Measurements from ENCODE around the gene FHOD3. TPM values are rescaled to one million over a fixed set of nuclear protein-coding genes. Genes with fewer than 3 reads are reported as not detected.

Gene FHOD3
- total RNA-seq, 1 donor from 2014 or later, result 5.9 TPM

GRCh38 chr18:36655074-36655473, 357.6 kb downstream of the FHOD3 start:
- TF ChIP-seq CTCF (IDR thresholded peaks at IDR 0.05; ENCODE audit: insufficient read depth, low read depth, low read length) (no peak), EZH2 (IDR thresholded peaks at IDR 0.05; ENCODE audit: insufficient read depth, low read length) (no peak)
- no peaks in the 10 kb centered on the region for H3K36me3 ChIP-seq (ENCODE audit: insufficient read depth, low read length)
- no peak for FAIRE-seq
- no peaks in the 10 kb centered on the region for H3K9me3 ChIP-seq (ENCODE audit: insufficient read depth, low read depth, low read length)
- no peak overlapping the region for H3K9ac ChIP-seq (ENCODE audit: low read length)
- H3K4me3 Mint-ChIP-seq (ENCODE audit: unreplicated experiment), result no peak overlapping the region
- H3K4me2 ChIP-seq (ENCODE audit: low read length), result no peak overlapping the region
- H3K27ac Mint-ChIP-seq (ENCODE audit: unreplicated experiment), result no peak overlapping the region
- no peaks in the 10 kb centered on the region for H4K20me1 ChIP-seq (ENCODE audit: insufficient read depth, low read length)
- DNase-seq (ENCODE audit: low read depth), result peak; percentile 36
- H3K4me1 Mint-ChIP-seq (ENCODE audit: low read depth, unreplicated experiment), result peaks cover 12% of the 10 kb centered on the region
- no peaks in the 10 kb centered on the region for H3K27me3 ChIP-seq (ENCODE audit: insufficient read depth, low read length)
- H3K9me3 Mint-ChIP-seq (ENCODE audit: unreplicated experiment), result no peaks in the 10 kb centered on the region
- H3K4me1 ChIP-seq (ENCODE audit: insufficient read depth, low read length), result no peaks in the 10 kb centered on the region
- no peaks in the 10 kb centered on the region for H3K36me3 Mint-ChIP-seq (ENCODE audit: low read depth, unreplicated experiment)
- H3K27me3 Mint-ChIP-seq (ENCODE audit: low read depth, unreplicated experiment), result peaks cover 5% of the 10 kb centered on the region
- H2AFZ ChIP-seq (ENCODE audit: low read depth, low read length), result no peak overlapping the region
- no peaks in the 10 kb centered on the region for H3K79me2 ChIP-seq (ENCODE audit: insufficient read depth, low read length)
- no peak overlapping the region for H3K4me3 ChIP-seq (ENCODE audit: insufficient read depth, low read depth, low read length)
- no peak overlapping the region for H3K27ac ChIP-seq (ENCODE audit: low read depth, low read length)

- no peak overlapping the region for H3K27ac ChIP-seq (ENCODE audit: low read depth, low read length)
- H3K4me3 ChIP-seq (ENCODE audit: insufficient read depth, low read depth, low read length), result no peak overlapping the region
- H3K27me3 Mint-ChIP-seq (ENCODE audit: low read depth, unreplicated experiment), result peaks cover 8% of the 10 kb centered on the region
- no peaks in the 10 kb centered on the region for H3K36me3 ChIP-seq (ENCODE audit: insufficient read depth, low read length)
- H3K36me3 Mint-ChIP-seq (ENCODE audit: low read depth, unreplicated experiment), result no peaks in the 10 kb centered on the region
- peaks cover 12% of the 10 kb centered on the region for H3K4me1 Mint-ChIP-seq (ENCODE audit: low read depth, unreplicated experiment)
- FAIRE-seq, result no peak
- no peaks in the 10 kb centered on the region for H3K9me3 Mint-ChIP-seq (ENCODE audit: unreplicated experiment)
- H3K4me2 ChIP-seq (ENCODE audit: low read length), result no peak overlapping the region
- no peaks in the 10 kb centered on the region for H3K79me2 ChIP-seq (ENCODE audit: insufficient read depth, low read length)
- no peaks in the 10 kb centered on the region for H3K4me1 ChIP-seq (ENCODE audit: insufficient read depth, low read length)
- no peak for DNase-seq (ENCODE audit: low read depth)
- H3K9me3 ChIP-seq (ENCODE audit: insufficient read depth, low read depth, low read length), result no peaks in the 10 kb centered on the region
- H3K4me3 Mint-ChIP-seq (ENCODE audit: unreplicated experiment), result no peak overlapping the region
- H2AFZ ChIP-seq (ENCODE audit: low read depth, low read length), result no peak overlapping the region
- no peak overlapping the region for H3K9ac ChIP-seq (ENCODE audit: low read length)
- TF ChIP-seq EZH2 (IDR thresholded peaks at IDR 0.05; ENCODE audit: insufficient read depth, low read length) (no peak), CTCF (IDR thresholded peaks at IDR 0.05; ENCODE audit: insufficient read depth, low read depth, low read length) (no peak)
- H3K27me3 ChIP-seq (ENCODE audit: insufficient read depth, low read length), result no peaks in the 10 kb centered on the region
- H4K20me1 ChIP-seq (ENCODE audit: insufficient read depth, low read length), result no peaks in the 10 kb centered on the region
- peak overlapping the region; percentile 7 for H3K27ac Mint-ChIP-seq (ENCODE audit: unreplicated experiment)
These were observed 358.4 kb downstream of the FHOD3 start for GRCh38 chr18:36655930-36656329.

GRCh38 chr18:36658611-36659010, 361.1 kb downstream of the FHOD3 start:
- TF ChIP-seq CTCF (IDR thresholded peaks at IDR 0.05; ENCODE audit: insufficient read depth, low read depth, low read length), result no peak
- TF ChIP-seq EZH2 (IDR thresholded peaks at IDR 0.05; ENCODE audit: insufficient read depth, low read length), result no peak
- no peak overlapping the region for H3K27ac Mint-ChIP-seq (ENCODE audit: unreplicated experiment)
- no peak overlapping the region for H3K4me3 Mint-ChIP-seq (ENCODE audit: unreplicated experiment)
- H3K27me3 ChIP-seq (ENCODE audit: insufficient read depth, low read length), result no peaks in the 10 kb centered on the region
- H3K79me2 ChIP-seq (ENCODE audit: insufficient read depth, low read length), result no peaks in the 10 kb centered on the region
- no peak overlapping the region for H3K9ac ChIP-seq (ENCODE audit: low read length)
- no peak for DNase-seq (ENCODE audit: low read depth)
- H3K27ac ChIP-seq (ENCODE audit: low read depth, low read length), result no peak overlapping the region
- H3K4me1 Mint-ChIP-seq (ENCODE audit: low read depth, unreplicated experiment), result peaks cover 13% of the 10 kb centered on the region
- H3K4me2 ChIP-seq (ENCODE audit: low read length), result no peak overlapping the region
- H3K27me3 Mint-ChIP-seq (ENCODE audit: low read depth, unreplicated experiment), result peaks cover 4% of the 10 kb centered on the region
- H4K20me1 ChIP-seq (ENCODE audit: insufficient read depth, low read length), result no peaks in the 10 kb centered on the region
- no peak for FAIRE-seq
- no peaks in the 10 kb centered on the region for H3K9me3 Mint-ChIP-seq (ENCODE audit: unreplicated experiment)
- no peak overlapping the region for H3K4me3 ChIP-seq (ENCODE audit: insufficient read depth, low read depth, low read length)
- H2AFZ ChIP-seq (ENCODE audit: low read depth, low read length), result no peak overlapping the region
- H3K4me1 ChIP-seq (ENCODE audit: insufficient read depth, low read length), result no peaks in the 10 kb centered on the region
- H3K9me3 ChIP-seq (ENCODE audit: insufficient read depth, low read depth, low read length), result no peaks in the 10 kb centered on the region
- H3K36me3 Mint-ChIP-seq (ENCODE audit: low read depth, unreplicated experiment), result no peaks in the 10 kb centered on the region
- H3K36me3 ChIP-seq (ENCODE audit: insufficient read depth, low read length), result no peaks in the 10 kb centered on the region
